Left colon (tissue), 2 donors: ENCODE measurements around the gene ALB. TPM values are rescaled to one million over a fixed set of nuclear protein-coding genes. Genes with fewer than 3 reads are reported as not detected.
A peak's percentile ranks its signal among the peaks of the same experiment; 100 is the strongest.

Experiments
- ATAC-seq: fragments of 200-7000 bp; cut with Tn5 transposase; one replicate; pipeline ENCODE4 v1.9.1; 2020; ENCODE audit warnings: mild to moderate bottlenecking, moderate library complexity
- DNase-seq, 2 donors: peaks; one replicate each; pipeline ENCODE4 v3.0.0-alpha.2; 2020
- intact Hi-C, 2 donors: fragments of 100-400 bp; cut with DNase I in 1 of 2; cut with micrococcal nuclease in 1 of 2; formaldehyde crosslinking; loops; one replicate each; pipeline versions ENCODE4 v1.11.2 to v1.14.0; 2022; cut with DNase I, micrococcal nuclease
- total RNA-seq, 2 donors: library from RNA; stranded (reverse); fragmentation: NEBNext Ultra II Directional; extraction: Animal tissue kit (Norgen Biotek cat#: 25700); gene quantifications; one replicate each; pipeline ENCODE4 v1.2.1, GENCODE V29; 2021
- donor health status: DM: no; HTN: no; CAD: no.
- donor health status: DM: yes; HTN: yes; CAD: no.

ALB gene
- total RNA-seq, 2 donors from 2014 or later: not detected

- intact Hi-C loops: no loop called here
- ATAC-seq: no peak
- no peak for DNase-seq
These were observed 41.6 kb downstream of the ALB start for GRCh38 chr4:73445383-73446335.

DNA sequence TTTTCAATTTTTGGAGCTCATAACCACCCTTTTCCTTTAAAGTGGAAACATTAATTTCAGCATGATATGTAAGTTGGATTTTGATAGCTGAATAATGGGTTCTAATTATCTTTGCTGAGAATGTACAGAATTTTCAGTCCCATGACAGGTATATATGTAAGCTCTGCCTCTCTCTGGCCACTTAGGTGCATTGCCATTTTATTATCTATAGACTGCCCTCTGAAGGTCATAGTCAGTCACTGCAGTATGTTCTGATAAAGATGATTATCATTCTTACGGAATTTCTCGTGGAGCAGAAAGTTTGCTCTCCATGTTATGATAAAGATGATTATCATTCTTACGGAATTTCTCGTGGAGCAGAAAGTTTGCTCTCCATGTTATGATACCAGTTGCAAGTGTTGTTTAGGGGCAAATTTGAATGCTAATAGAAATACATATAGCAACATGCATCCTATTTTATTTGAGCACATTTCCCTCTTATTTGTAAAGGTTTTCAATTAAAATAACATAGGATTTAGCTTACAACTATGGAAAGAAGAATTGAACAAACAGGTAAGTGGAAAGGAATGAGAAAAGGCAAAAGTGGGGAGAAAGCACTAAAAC is 42.4 kb downstream of the ALB start:
- intact Hi-C loops: no loop called here
- ATAC-seq: peak; percentile 92
- no peak for DNase-seq

- ATAC-seq (no peak), DNase-seq (no peak)
- intact Hi-C loops: no loop called here
These were observed 43.6 kb downstream of the ALB start for GRCh38 chr4:73447671-73448070.

GRCh38 chr4:73448448-73449203 is 44.5 kb downstream of the ALB start:
- DNase-seq (no peak), ATAC-seq (no peak)
- intact Hi-C loops: no loop called here

GRCh38 chr4:73450398-73451004 is 46.4 kb downstream of the ALB start:
- intact Hi-C loops: no loop called here
- no peak for DNase-seq
- no peak for ATAC-seq

GRCh38 chr4:73451404-73451803 is 47.3 kb downstream of the ALB start:
- ATAC-seq: no peak
- DNase-seq: no peak
- intact Hi-C loops: no loop called here

GRCh38 chr4:73451981-73452747 is 48.1 kb downstream of the ALB start:
- ATAC-seq: no peak
- intact Hi-C loops: no loop called here

GRCh38 chr4:73452953-73453700 is 49.0 kb downstream of the ALB start:
- peak; percentile 22 to 33 for DNase-seq
- intact Hi-C loops: no loop called here
- ATAC-seq: peak; percentile 100

More at GRCh38 chr4:73451981-73452747, 48.1 kb downstream of the ALB start:
- DNase-seq: no peak

- no peak for DNase-seq
- peak; percentile 15 for ATAC-seq
- intact Hi-C loops: no loop called here
These were observed 49.6 kb downstream of the ALB start for GRCh38 chr4:73453701-73454005.

DNA sequence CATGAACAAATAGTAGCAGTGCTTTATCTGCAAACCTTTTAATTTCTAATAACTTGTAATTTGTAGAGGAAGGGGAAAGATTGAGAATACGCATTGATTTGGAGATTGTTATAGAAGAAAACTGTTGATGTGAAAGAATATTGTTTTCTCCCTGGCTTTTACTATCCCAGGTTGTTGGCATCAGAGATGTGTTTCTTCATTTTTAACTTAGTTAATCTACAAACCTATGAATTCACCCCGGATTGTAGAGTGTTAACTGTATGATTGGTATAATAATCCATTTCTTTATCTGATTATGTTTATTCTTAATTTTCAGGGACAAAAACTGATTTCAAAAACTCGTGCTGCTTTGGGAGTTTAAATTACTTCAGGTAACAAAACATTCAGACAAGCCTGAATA is 50.8 kb downstream of the ALB start:
- DNase-seq (no peak), ATAC-seq (no peak)
- intact Hi-C loops: no loop called here

DNA sequence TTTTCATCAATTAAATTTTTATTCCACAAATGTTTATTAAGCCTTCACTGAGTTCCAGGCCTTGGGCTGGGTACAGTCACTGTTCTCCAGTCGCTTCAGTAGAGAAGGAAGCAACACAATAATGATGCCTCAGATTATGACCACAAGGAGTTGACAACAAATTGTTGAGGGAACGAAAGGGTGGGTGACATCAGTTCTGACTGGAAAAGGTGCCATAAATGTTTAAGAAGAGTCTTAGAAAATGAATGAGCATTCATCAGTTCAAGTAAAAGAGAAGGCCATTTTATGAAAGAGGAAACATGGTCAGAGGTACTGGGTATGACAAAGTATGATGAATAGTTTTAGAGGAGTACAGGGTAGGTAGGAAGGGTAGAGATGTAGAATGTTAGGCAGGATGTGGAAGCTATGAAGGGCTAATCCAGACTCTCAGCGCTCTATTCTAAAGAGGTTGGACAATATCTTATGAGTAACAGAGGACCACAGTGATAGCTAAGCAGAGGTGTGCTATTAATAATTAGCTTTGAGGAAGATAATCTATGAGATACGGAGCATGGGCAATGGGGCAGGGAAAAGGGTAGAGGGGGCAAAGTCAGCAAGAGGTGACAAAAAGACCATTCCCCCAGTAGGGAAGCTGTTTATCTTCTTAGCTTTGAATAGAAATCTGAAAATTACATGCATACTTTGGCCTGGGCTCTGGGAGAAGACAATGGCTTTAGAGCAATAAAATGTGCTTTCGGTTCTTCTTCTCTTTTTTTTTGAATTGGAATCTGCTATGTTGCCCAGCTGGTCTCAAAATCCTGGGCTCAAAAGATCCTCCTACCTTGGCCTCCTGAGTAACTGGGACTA is 52.3 kb downstream of the ALB start:
- ATAC-seq (no peak), DNase-seq (no peak)
- intact Hi-C loops: no loop called here

DNA sequence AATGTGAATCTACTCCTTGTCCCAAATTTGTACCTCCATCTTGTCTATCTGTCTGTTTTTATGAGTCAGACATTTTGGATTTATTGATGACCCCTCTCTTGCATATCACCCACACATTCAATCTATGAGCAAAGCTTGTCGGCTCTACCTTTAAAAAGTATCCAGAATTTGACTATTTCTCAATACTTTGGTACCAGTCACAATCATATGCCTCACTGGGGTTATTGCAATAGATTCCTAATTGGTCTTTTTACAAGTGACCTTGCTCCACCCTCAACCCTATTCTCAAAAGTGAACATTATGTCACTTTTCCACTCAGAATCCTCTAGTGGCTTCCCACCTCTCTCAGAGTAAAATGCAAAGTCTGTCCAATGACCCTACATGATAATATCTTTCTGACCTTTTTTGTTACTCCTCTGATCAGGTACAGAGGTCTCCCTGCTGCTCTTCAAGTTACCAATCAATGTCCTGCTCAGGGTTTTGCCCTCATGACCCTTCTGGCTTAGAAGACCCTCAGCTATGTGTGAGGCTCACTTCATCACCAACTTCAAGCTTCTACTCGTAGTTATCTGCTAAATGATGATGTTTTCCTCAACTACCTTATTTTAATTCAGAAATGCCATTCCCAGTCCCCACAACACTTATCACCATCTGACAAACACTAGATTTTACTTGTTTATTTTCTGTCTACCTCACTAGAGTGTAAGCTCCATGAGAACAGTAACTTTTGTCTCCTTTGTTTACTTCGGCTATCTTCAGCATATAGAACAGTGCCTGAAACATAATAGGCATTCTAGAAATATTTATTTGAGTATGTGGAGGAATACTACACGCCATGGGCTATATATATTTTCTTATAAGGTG is 54.3 kb downstream of the ALB start:
- DNase-seq (no peak), ATAC-seq (no peak)
- intact Hi-C loops: no loop called here

GRCh38 chr4:73459048-73459421 is 54.9 kb downstream of the ALB start:
- ATAC-seq (no peak), DNase-seq (no peak)
- intact Hi-C loops: no loop called here

DNA sequence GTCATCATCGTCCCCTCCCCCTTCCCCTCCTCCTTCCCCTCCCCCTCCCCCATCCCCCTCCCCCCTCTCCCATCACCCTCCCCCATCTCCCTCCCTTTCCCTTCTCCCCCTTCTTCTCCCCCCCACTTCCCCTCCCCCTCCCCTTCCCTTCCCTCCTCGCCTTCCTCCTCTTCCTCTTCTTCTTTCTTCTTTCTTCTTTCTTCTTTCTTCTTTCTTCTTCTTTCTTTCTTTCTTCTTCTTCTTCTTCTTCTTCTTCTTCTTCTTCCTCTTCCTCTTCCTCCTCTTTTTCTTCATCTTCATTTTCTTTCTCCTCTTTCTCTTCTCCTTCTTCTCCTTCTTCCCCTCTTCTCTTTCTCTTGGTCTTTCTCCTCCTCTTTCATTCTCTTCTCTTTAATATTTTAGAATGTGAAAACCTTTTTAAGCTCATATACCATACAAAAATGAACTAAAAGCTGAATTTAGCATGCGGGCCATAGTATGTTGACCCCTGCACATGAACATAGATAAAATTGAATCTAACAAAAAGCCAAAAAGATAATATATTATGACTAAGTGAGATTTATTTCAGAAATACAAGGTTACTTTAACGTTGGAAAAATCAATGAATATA is 56.9 kb downstream of the ALB start:
- DNase-seq: no peak
- ATAC-seq: no peak
- intact Hi-C loops: no loop called here

- no peak for ATAC-seq
- intact Hi-C loops: no loop called here
- no peak for DNase-seq
These were observed 64.1 kb downstream of the ALB start for GRCh38 chr4:73468170-73468569.

GRCh38 chr4:73470728-73471127 is 66.6 kb downstream of the ALB start:
- no peak for ATAC-seq
- intact Hi-C loops: no loop called here
- DNase-seq: no peak
